CD4-positive, alpha-beta memory T cell (primary cell): ENCODE data around the gene REXO1. TPM values are rescaled to one million over a fixed set of nuclear protein-coding genes. Genes with fewer than 3 reads are reported as not detected.

Experiments
- CTCF ChIA-PET: fragments of 350-600 bp; sonication (Branson Sonifier 250); formaldehyde crosslinking; loops from one replicate; lab custom pipeline; 2021; ENCODE audit warnings: inconsistent platforms; ENCODE audit not compliant: partially characterized antibody; lab: Charles Lee
- POLR2A ChIA-PET: fragments of 350-600 bp; sonication (Branson Sonifier 250); formaldehyde crosslinking; loops from one replicate; lab custom pipeline; 2021; ENCODE audit not compliant: partially characterized antibody; lab: Charles Lee
- DNase-seq, 5 donors: peaks; one replicate each; pipeline versions ENCODE4 v3.0.0 to v3.0.0-alpha.2; 2020 to 2022; ENCODE audit warnings: mixed read lengths in 1 of 5
- H3K27ac ChIP-seq: one replicate; pipeline ENCODE4 v1.7.0; 2013; ENCODE audit warnings: low read depth, low read length
- H3K27me3 ChIP-seq: 2 replicates; pipeline ENCODE4 v1.7.0; 2013; ENCODE audit warnings: mild to moderate bottlenecking, low read length, moderate library complexity; ENCODE audit not compliant: insufficient read depth
- H3K36me3 ChIP-seq: 2 replicates; pipeline ENCODE4 v1.7.0; 2013; ENCODE audit warnings: mild to moderate bottlenecking, low read length, moderate library complexity; ENCODE audit not compliant: insufficient read depth
- H3K4me1 ChIP-seq: 2 replicates; pipeline ENCODE4 v1.7.0; 2013; ENCODE audit warnings: mild to moderate bottlenecking, low read length, moderate library complexity; ENCODE audit not compliant: insufficient read depth
- H3K4me3 ChIP-seq, 2 donors: one replicate each; pipeline ENCODE4 v1.7.0; 2013; ENCODE audit warnings: low read length in 2 of 2, mild to moderate bottlenecking in 1 of 2
- H3K9me3 ChIP-seq, 2 donors: one replicate each; pipeline ENCODE4 v1.7.0; 2013; ENCODE audit warnings: low read length in 2 of 2, control low read depth in 1 of 2; ENCODE audit not compliant: control insufficient read depth in 1 of 2
- H3K27ac Mint-ChIP-seq, 7 donors: one replicate each; pipeline ENCODE4 v1.8.0; 2020 to 2021; ENCODE audit warnings: mixed read lengths in 7 of 7, mild to moderate bottlenecking in 6 of 7, inconsistent platforms in 3 of 7, moderate library complexity in 3 of 7
- H3K27me3 Mint-ChIP-seq, 2 donors: one replicate each; pipeline ENCODE4 v1.8.0; 2020 to 2021; ENCODE audit warnings: mixed read lengths in 2 of 2
- H3K36me3 Mint-ChIP-seq, 2 donors: one replicate each; pipeline ENCODE4 v1.8.0; 2020 to 2021; ENCODE audit warnings: mixed read lengths in 2 of 2, inconsistent platforms in 1 of 2, mild to moderate bottlenecking in 1 of 2
- H3K4me1 Mint-ChIP-seq, 4 donors: one replicate each; pipeline ENCODE4 v1.8.0; 2020 to 2021; ENCODE audit warnings: mixed read lengths in 4 of 4, mild to moderate bottlenecking in 1 of 4
- H3K4me3 Mint-ChIP-seq, 8 donors: one replicate each; pipeline ENCODE4 v1.8.0; 2020 to 2021; ENCODE audit warnings: mixed read lengths in 8 of 8, mild to moderate bottlenecking in 7 of 8, moderate library complexity in 6 of 8, inconsistent platforms in 3 of 8
- H3K9me3 Mint-ChIP-seq, 8 donors: one replicate each; pipeline ENCODE4 v1.8.0; 2020 to 2021; ENCODE audit warnings: mixed read lengths in 8 of 8, mild to moderate bottlenecking in 5 of 8, inconsistent platforms in 3 of 8, moderate library complexity in 1 of 8
- intact Hi-C: fragments of 100-400 bp; cut with micrococcal nuclease; formaldehyde crosslinking; loops from one replicate; pipeline ENCODE4 v1.15.1; 2023
- polyA plus RNA-seq, 2 donors: library from polyadenylated mRNA; unstranded; fragments of 300-500 nt; fragmentation: Illumina TruSeq; gene quantifications; one replicate each; pipeline ENCODE4 v1.2.3, GENCODE V29; 2021
- total RNA-seq, 2 experiments: library from RNA; stranded (reverse); gene quantifications; one replicate each; pipeline ENCODE4 v1.2.3, GENCODE V29; 2021

The REXO1 gene
- total and polyA plus RNA-seq, 4 experiments from 2014 or later: 1.5 to 57.3 (median 34.5) TPM

- H3K4me1 ChIP-seq: peaks cover 6% of the 10 kb centered on the region
- H3K27me3 ChIP-seq: no peaks in the 10 kb centered on the region
- Mint-ChIP-seq H3K27me3 (no peaks in the 10 kb centered on the region), H3K27ac (no peak overlapping the region), H3K4me3 (no peak overlapping the region), H3K9me3 (no peaks in the 10 kb centered on the region), H3K36me3 (peaks cover 4 to 21% of the 10 kb centered on the region in 2 donors), H3K4me1 (peaks cover 0 to 16% (median 1%) of the 10 kb centered on the region in 4 donors)
- peaks cover 21% of the 10 kb centered on the region for H3K36me3 ChIP-seq
- DNase-seq: no peak
- no peak overlapping the region for H3K4me3 ChIP-seq
- intact Hi-C loops: loop anchor here (10.0 kb wide), 1 partner anchor 153 kb away; no protein-coding TSS in a partner anchor
- ChIA-PET POLR2A (interaction anchor here (0.5 kb wide), 1 partner anchor 136 kb away, joined by 4 read pairs; no protein-coding TSS in a partner anchor), CTCF (interaction anchor here (1.2 to 7.6 kb wide), 2 partner anchors 12 to 39 kb away, joined by 6 to 77 read pairs; no protein-coding TSS in a partner anchor)
- no peak overlapping the region for H3K27ac ChIP-seq
- H3K9me3 ChIP-seq: no peaks in the 10 kb centered on the region
Measured at GRCh38 chr19:1827566-1828278, 20.6 kb downstream of the REXO1 start.

GRCh38 chr19:1826557-1827521 lies 21.4 kb downstream of the REXO1 start:
- ChIA-PET CTCF (interaction anchor here (0.6 to 7.6 kb wide), 28 partner anchors 7 to 582 kb away, joined by 3 to 77 read pairs (median 4); no protein-coding TSS in a partner anchor), POLR2A (interaction anchor here (0.7 to 1.1 kb wide), 5 partner anchors 15 to 223 kb away, joined by 3 to 4 read pairs (median 3); no protein-coding TSS in a partner anchor)
- Histone ChIP-seq H3K27me3 (no peaks in the 10 kb centered on the region), H3K4me3 (no peak overlapping the region), H3K9me3 (no peaks in the 10 kb centered on the region), H3K4me1 (peaks cover 6% of the 10 kb centered on the region), H3K27ac (no peak overlapping the region), H3K36me3 (peaks cover 29% of the 10 kb centered on the region)
- Mint-ChIP-seq H3K36me3 (peaks cover 4 to 27% of the 10 kb centered on the region in 2 donors), H3K27me3 (no peaks in the 10 kb centered on the region), H3K4me1 (peaks cover 0 to 9% (median 2%) of the 10 kb centered on the region in 4 donors), H3K9me3 (no peaks in the 10 kb centered on the region), H3K27ac (no peak overlapping the region), H3K4me3 (no peak overlapping the region)
- intact Hi-C loops: loop anchor here (1.0 to 10.0 kb wide), 2 partner anchors 39 to 152 kb away; no protein-coding TSS in a partner anchor
- no peak for DNase-seq

- Mint-ChIP-seq H3K9me3 (no peaks in the 10 kb centered on the region), H3K27me3 (no peaks in the 10 kb centered on the region), H3K36me3 (peaks cover 4 to 30% of the 10 kb centered on the region in 2 donors), H3K27ac (peak overlapping the region in 1 of 7 donors; percentile 47), H3K4me3 (peak overlapping the region in 2 of 8 donors; percentile 2 to 59), H3K4me1 (peaks cover 0 to 9% (median 2%) of the 10 kb centered on the region in 4 donors)
- DNase-seq: peak; percentile 70 to 75 (median 73)
- CTCF ChIA-PET: interaction anchor here (0.6 to 7.6 kb wide), 31 partner anchors 8 to 1308 kb away, joined by 3 to 77 read pairs (median 4); no protein-coding TSS in a partner anchor
- Histone ChIP-seq H3K27ac (no peak overlapping the region), H3K4me3 (no peak overlapping the region), H3K36me3 (peaks cover 33% of the 10 kb centered on the region), H3K9me3 (no peaks in the 10 kb centered on the region), H3K27me3 (no peaks in the 10 kb centered on the region), H3K4me1 (peaks cover 6% of the 10 kb centered on the region)
- intact Hi-C loops: loop anchor here (1.0 to 10.0 kb wide), 2 partner anchors 38 to 151 kb away; no protein-coding TSS in a partner anchor
- POLR2A ChIA-PET: interaction anchor here (0.7 to 1.1 kb wide), 5 partner anchors 15 to 222 kb away, joined by 3 to 4 read pairs (median 3); no protein-coding TSS in a partner anchor
Measured at GRCh38 chr19:1825909-1826556, 22.2 kb downstream of the REXO1 start.

- Mint-ChIP-seq H3K4me3 (no peak overlapping the region), H3K36me3 (peaks cover 7 to 33% of the 10 kb centered on the region in 2 donors), H3K27me3 (no peaks in the 10 kb centered on the region), H3K4me1 (peaks cover 0 to 5% (median 1%) of the 10 kb centered on the region in 4 donors), H3K9me3 (no peaks in the 10 kb centered on the region), H3K27ac (peak overlapping the region in 2 of 7 donors; percentile 13 to 29)
- Histone ChIP-seq H3K4me1 (peaks cover 6% of the 10 kb centered on the region), H3K27me3 (no peaks in the 10 kb centered on the region), H3K36me3 (peaks cover 37% of the 10 kb centered on the region), H3K4me3 (no peak overlapping the region), H3K9me3 (no peaks in the 10 kb centered on the region), H3K27ac (no peak overlapping the region)
- no peak for DNase-seq
- ChIA-PET POLR2A (no interaction called here), CTCF (interaction anchor here (0.7 to 7.6 kb wide), 4 partner anchors 15 to 1971 kb away, joined by 3 to 77 read pairs (median 19); no protein-coding TSS in a partner anchor)
- intact Hi-C loops: loop anchor here (10.0 kb wide), 1 partner anchor 149 kb away; no protein-coding TSS in a partner anchor
Measured at GRCh38 chr19:1824252-1824622, 24.0 kb downstream of the REXO1 start.

GRCh38 chr19:1823539-1824251 lies 24.6 kb downstream of the REXO1 start:
- intact Hi-C loops: loop anchor here (10.0 kb wide), 1 partner anchor 149 kb away; no protein-coding TSS in a partner anchor
- H3K27ac Mint-ChIP-seq: no peak overlapping the region
- POLR2A ChIA-PET: interaction anchor here (1.1 kb wide), 1 partner anchor 32 kb away, joined by 3 read pairs; no protein-coding TSS in a partner anchor
- H3K27me3 Mint-ChIP-seq: no peaks in the 10 kb centered on the region
- CTCF ChIA-PET: interaction anchor here (0.7 to 7.6 kb wide), 2 partner anchors 16 to 1971 kb away, joined by 3 to 77 read pairs; no protein-coding TSS in a partner anchor
- no peaks in the 10 kb centered on the region for H3K9me3 Mint-ChIP-seq
- Histone ChIP-seq H3K9me3 (no peaks in the 10 kb centered on the region), H3K4me3 (no peak overlapping the region), H3K36me3 (peaks cover 37% of the 10 kb centered on the region), H3K4me1 (peaks cover 6% of the 10 kb centered on the region), H3K27me3 (no peaks in the 10 kb centered on the region), H3K27ac (no peak overlapping the region)
- H3K36me3 Mint-ChIP-seq: peaks cover 7 to 33% of the 10 kb centered on the region in 2 donors
- H3K4me3 Mint-ChIP-seq: no peak overlapping the region
- DNase-seq: no peak
- peaks cover 0 to 5% (median 1%) of the 10 kb centered on the region in 4 donors for H3K4me1 Mint-ChIP-seq

- Mint-ChIP-seq H3K27ac (no peak overlapping the region), H3K4me1 (peaks cover 0 to 5% (median 1%) of the 10 kb centered on the region in 4 donors), H3K36me3 (peaks cover 7 to 35% of the 10 kb centered on the region in 2 donors), H3K9me3 (no peaks in the 10 kb centered on the region), H3K4me3 (no peak overlapping the region), H3K27me3 (no peaks in the 10 kb centered on the region)
- H3K36me3 ChIP-seq: peaks cover 44% of the 10 kb centered on the region
- ChIA-PET POLR2A (interaction anchor here (1.1 kb wide), 1 partner anchor 33 kb away, joined by 3 read pairs; no protein-coding TSS in a partner anchor), CTCF (interaction anchor here (7.6 kb wide), 1 partner anchor 16 kb away, joined by 77 read pairs; no protein-coding TSS in a partner anchor)
- intact Hi-C loops: loop anchor here (10.0 kb wide), 1 partner anchor 148 kb away; no protein-coding TSS in a partner anchor
- no peaks in the 10 kb centered on the region for H3K9me3 ChIP-seq
- H3K4me3 ChIP-seq: no peak overlapping the region
- H3K27ac ChIP-seq: no peak overlapping the region
- H3K27me3 ChIP-seq: no peaks in the 10 kb centered on the region
- H3K4me1 ChIP-seq: peaks cover 6% of the 10 kb centered on the region
- DNase-seq: no peak
Measured at GRCh38 chr19:1823020-1823419, 25.3 kb downstream of the REXO1 start.
